Liver (tissue), 9 donors: Measurements from ENCODE around the gene FBLN1. TPM values are rescaled to one million over a fixed set of nuclear protein-coding genes. Genes with fewer than 3 reads are reported as not detected.
A peak's percentile ranks its signal among the peaks of the same experiment; 100 is the strongest.

ENCODE experiments used
- DNase-seq: peaks from one replicate; pipeline ENCODE4 v3.0.0-alpha.2; 2017; ENCODE audit warnings: low spot score
- H3K27ac ChIP-seq, 2 donors: one replicate each; pipeline ENCODE4 v1.7.0; 2013; ENCODE audit warnings: inconsistent platforms in 2 of 2, low read length in 2 of 2, control low read depth in 1 of 2, low read depth in 1 of 2, mild to moderate bottlenecking in 1 of 2
- H3K27me3 ChIP-seq, 4 donors: one replicate each; pipeline versions ENCODE4 v1.6.1 to v1.7.0; 2013; ENCODE audit warnings: low read length in 3 of 4, inconsistent platforms in 1 of 4, mild to moderate bottlenecking in 1 of 4, moderate library complexity in 1 of 4; ENCODE audit not compliant: control insufficient read depth in 4 of 4, insufficient read depth in 4 of 4
- H3K36me3 ChIP-seq, 4 donors: one replicate each; pipeline versions ENCODE4 v1.6.1 to v1.7.0; 2013; ENCODE audit warnings: low read length in 3 of 4, mild to moderate bottlenecking in 3 of 4, low read depth in 1 of 4, moderate library complexity in 1 of 4; ENCODE audit not compliant: control insufficient read depth in 4 of 4, insufficient read depth in 3 of 4
- H3K4me1 ChIP-seq, 4 donors: one replicate each; pipeline versions ENCODE4 v1.6.1 to v1.7.0; 2013; ENCODE audit warnings: low read length in 3 of 4, mild to moderate bottlenecking in 3 of 4, moderate library complexity in 1 of 4; ENCODE audit not compliant: control insufficient read depth in 4 of 4, insufficient read depth in 4 of 4
- H3K4me3 ChIP-seq, 3 donors: one replicate each; pipeline versions ENCODE4 v1.6.1 to v1.7.0; 2013; ENCODE audit warnings: low read length in 3 of 3, control low read depth in 1 of 3, low read depth in 1 of 3, mild to moderate bottlenecking in 1 of 3
- H3K9ac ChIP-seq, 2 donors: one replicate each; pipeline ENCODE4 v1.7.0; 2013; ENCODE audit warnings: low read length in 2 of 2, mild to moderate bottlenecking in 2 of 2, moderate library complexity in 2 of 2, control low read depth in 1 of 2, low read depth in 1 of 2
- H3K9me3 ChIP-seq, 4 donors: one replicate each; pipeline versions ENCODE4 v1.6.1 to v1.7.0; 2013; ENCODE audit warnings: low read length in 3 of 4; ENCODE audit not compliant: control insufficient read depth in 4 of 4
- EGR1 ChIP-seq, 2 donors: IDR thresholded peaks; 2 replicates each; pipeline ENCODE4 v1.6.1; 2016 to 2018; ENCODE audit warnings: antibody characterized with exemption in 2 of 2, low read depth in 2 of 2
- FOXA1 ChIP-seq: IDR thresholded peaks from 2 replicates; pipeline ENCODE4 v1.6.1; 2016; ENCODE audit warnings: antibody characterized with exemption
- FOXA2 ChIP-seq: IDR thresholded peaks from 2 replicates; pipeline ENCODE4 v1.6.1; 2016; ENCODE audit warnings: antibody characterized with exemption
- GABPA ChIP-seq, 2 donors: IDR thresholded peaks in 1 of 2; conservative IDR thresholded peaks in 1 of 2; 2 replicates each; pipeline ENCODE4 v1.6.1; 2016; ENCODE audit warnings: antibody characterized with exemption in 2 of 2, mild to moderate bottlenecking in 1 of 2, moderate library complexity in 1 of 2
- HNF4A ChIP-seq, 2 donors: conservative IDR thresholded peaks; 2 replicates each; pipeline ENCODE4 v1.6.1; 2016; ENCODE audit warnings: antibody characterized with exemption in 2 of 2, mild to moderate bottlenecking in 2 of 2
- HNF4G ChIP-seq: IDR thresholded peaks from 2 replicates; pipeline ENCODE4 v1.6.1; 2016; ENCODE audit warnings: antibody characterized with exemption
- JUND ChIP-seq, 2 donors: IDR thresholded peaks; 2 replicates each; pipeline ENCODE4 v1.6.1; 2016; ENCODE audit warnings: antibody characterized with exemption in 2 of 2
- NR2F2 ChIP-seq: IDR thresholded peaks from 2 replicates; pipeline ENCODE4 v1.6.1; 2016; ENCODE audit warnings: antibody characterized with exemption
- RXRA ChIP-seq, 2 donors: IDR thresholded peaks; 2 replicates each; pipeline ENCODE4 v1.6.1; 2017 to 2018; ENCODE audit warnings: antibody characterized with exemption in 2 of 2, mild to moderate bottlenecking in 1 of 2
- SP1 ChIP-seq: IDR thresholded peaks from 2 replicates; pipeline ENCODE4 v1.6.1; 2018; ENCODE audit warnings: antibody characterized with exemption, mild to moderate bottlenecking
- TAF1 ChIP-seq: conservative IDR thresholded peaks from 2 replicates; pipeline ENCODE4 v1.6.1; 2016; ENCODE audit warnings: antibody characterized with exemption, mild to moderate bottlenecking
- YY1 ChIP-seq: IDR thresholded peaks from 2 replicates; pipeline ENCODE4 v1.6.1; 2016; ENCODE audit warnings: antibody characterized with exemption, mild to moderate bottlenecking
- WGBS: extraction: QIAGEN DNeasy Blood & Tissue Kit; methylation state at CpG from one replicate; pipeline ENCODE4 v1.1.7; 2013; 5-methylcytosine and 5-hydroxymethylcytosine counted together
- polyA plus RNA-seq, 2 donors: library from polyadenylated mRNA; stranded (reverse) in 1 of 2; unstranded in 1 of 2; fragments of 200-250 nt in 1 of 2; fragments of >200 nt in 1 of 2; fragmentation: Nextera tagmentation in 1 of 2; extraction: Ambion mirVana in 1 of 2; gene quantifications; one replicate each; pipeline versions ENCODE4 v1.2.1 to v1.2.3, GENCODE V29; 2013 to 2015
- total RNA-seq, 2 donors: library from RNA; depleted of rRNA; stranded (reverse); fragments of >200 nt; gene quantifications; one replicate each; pipeline ENCODE4 v1.2.3, GENCODE V29; 2014
- TF ChIP-seq, protein P1 (sequence below): IDR thresholded peaks from 2 replicates; pipeline ENCODE4 v1.6.1; 2016; ENCODE audit warnings: antibody characterized with exemption
- TF ChIP-seq, protein P2 (sequence below): IDR thresholded peaks from 2 replicates; pipeline ENCODE4 v1.6.1; 2016; ENCODE audit warnings: antibody characterized with exemption
- TF ChIP-seq, protein P3 (sequence below): fragments of 150-350 bp; IDR thresholded peaks from 2 replicates; pipeline ENCODE4 v1.5.1; 2017; ENCODE audit warnings: improper control_type of control experiment, low read depth, low read length; ENCODE audit not compliant: missing input control
- TF ChIP-seq, protein P4 (sequence below): IDR thresholded peaks from 2 replicates; pipeline ENCODE4 v1.6.1; 2016; ENCODE audit warnings: antibody characterized with exemption, mild to moderate bottlenecking
- donor health status: healthy.
- donor health status: healthy.
- donor health status: healthy.
- donor health status: healthy.
- donor health status: healthy.

Gene FBLN1
- total and polyA plus RNA-seq, 4 donors: 2.2 to 9.3 (median 6.3) TPM

DNA sequence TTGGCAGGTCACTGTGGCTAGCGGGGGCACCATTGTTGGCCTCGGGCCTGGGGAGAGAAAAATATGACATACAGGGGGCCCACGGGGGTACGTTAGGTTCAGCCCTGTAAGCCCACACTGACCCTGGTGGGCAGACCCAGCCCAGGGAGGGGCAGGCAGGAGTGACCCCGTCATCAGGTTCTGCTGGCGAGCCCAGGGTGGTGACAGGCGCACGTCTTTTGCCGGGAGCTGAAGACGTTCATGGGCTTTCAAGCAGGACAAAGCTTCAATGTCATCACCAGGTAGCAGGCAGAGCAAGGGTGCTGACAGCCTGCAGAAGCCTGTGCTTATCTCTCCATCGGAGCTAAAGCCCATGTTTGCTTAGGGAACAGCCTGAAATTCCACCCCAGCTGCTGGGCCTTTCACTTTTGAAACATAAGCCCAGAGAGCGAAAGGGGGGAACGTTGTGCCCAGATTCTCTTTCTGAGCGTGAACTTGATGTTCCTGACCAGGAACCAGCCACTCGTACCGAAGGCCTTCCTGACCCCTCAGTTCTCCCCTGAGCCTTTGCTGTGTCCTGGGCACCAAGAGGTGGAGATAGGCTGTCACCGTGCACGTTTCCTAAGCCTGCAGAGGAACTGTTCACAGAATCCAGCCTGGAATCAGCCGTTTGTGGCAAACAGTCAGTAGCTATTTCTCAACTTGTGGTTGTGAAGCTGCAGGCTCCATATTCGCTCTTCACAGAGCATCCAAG is 94.9 kb downstream of the FBLN1 start:
- H3K9ac ChIP-seq: no peak overlapping the region
- WGBS: 42% methylated on average over 20 of the region's 20 CpGs
- no peak for DNase-seq

DNA sequence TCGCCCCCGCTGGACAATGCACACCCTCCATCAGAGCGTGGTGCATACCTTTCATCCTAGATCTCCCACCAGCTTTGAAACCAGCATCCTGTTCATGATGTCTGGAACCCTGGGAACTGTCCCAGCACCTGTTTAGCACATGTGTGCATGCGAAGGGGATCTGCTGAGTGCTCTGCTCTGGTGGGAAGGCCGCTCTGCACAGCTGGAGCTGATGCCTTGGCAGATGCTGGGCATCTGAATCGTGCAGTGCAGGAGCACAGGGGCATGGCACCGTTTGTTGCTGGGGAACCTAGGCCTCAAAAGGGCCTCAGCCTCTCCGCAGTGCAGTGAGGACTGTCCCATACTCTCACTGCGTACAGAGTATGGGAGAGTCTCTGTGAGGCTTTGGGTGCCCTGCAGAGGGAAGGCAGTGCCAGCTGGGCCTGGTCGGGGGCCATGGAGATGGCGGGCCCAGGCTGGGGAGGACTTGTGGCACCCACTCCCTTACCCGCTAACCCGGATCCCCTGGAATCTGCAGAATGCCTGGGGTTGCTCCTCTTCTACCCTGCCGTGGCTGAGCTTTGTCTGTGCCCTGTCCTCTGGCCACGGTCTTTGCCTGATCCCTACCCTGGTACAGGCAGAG is 96.0 kb downstream of the FBLN1 start:
- Histone ChIP-seq H3K36me3 (no peaks in the 10 kb centered on the region), H3K27me3 (no peaks in the 10 kb centered on the region), H3K9ac (no peak overlapping the region), H3K27ac (no peak overlapping the region), H3K4me3 (no peak overlapping the region), H3K4me1 (no peaks in the 10 kb centered on the region), H3K9me3 (no peaks in the 10 kb centered on the region)
- no peak for DNase-seq
- 89% methylated on average over 15 of the region's 15 CpGs for WGBS
- TF ChIP-seq TAF1: no peak

More for the DNA sequence above, 94.9 kb downstream of the FBLN1 start:
- H3K4me1 ChIP-seq: no peaks in the 10 kb centered on the region
- H3K4me3 ChIP-seq: no peak overlapping the region
- no peaks in the 10 kb centered on the region for H3K9me3 ChIP-seq
- H3K27me3 ChIP-seq: no peaks in the 10 kb centered on the region
- no peak overlapping the region for H3K27ac ChIP-seq
- no peaks in the 10 kb centered on the region for H3K36me3 ChIP-seq
- no peak for TF ChIP-seq RXRA (IDR thresholded peaks at IDR 0.05)
- TF ChIP-seq SP1: peak; percentile 19

DNA sequence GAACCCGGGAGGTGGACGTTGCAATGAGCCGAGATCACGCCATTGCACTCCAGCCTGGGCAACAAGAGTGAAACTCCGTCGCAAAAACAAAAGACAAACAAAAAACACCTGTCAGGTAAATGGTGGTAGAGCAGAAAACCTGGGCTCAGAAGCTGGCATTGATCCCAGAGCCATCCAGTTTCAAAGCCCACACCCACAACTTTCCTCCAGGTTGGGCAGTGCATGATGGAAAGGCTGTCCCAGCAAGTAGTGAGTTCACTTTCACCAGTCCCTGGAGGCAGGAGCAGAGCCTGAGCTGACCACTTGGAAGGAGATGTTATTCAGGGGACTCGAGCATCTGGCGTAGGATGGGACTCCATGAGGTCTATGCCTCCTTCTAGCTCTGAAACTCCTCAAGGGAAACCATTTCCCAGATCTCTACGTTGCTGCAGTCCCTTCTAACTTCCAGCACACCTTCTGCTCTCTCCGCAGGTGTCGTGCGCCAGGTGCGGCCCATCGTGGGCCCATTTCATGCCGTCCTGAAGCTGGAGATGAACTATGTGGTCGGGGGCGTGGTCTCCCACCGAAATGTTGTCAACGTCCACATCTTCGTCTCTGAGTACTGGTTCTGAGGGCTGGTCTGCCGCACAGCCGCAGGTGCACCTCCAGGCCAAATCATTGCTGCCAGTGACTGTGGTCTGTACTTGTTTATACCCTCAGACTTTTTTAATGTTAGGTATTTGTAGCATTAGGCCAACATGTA is 97.3 kb downstream of the FBLN1 start:
- no peaks in the 10 kb centered on the region for H3K9me3 ChIP-seq
- H3K9ac ChIP-seq: no peak overlapping the region
- no peak for TF ChIP-seq YY1
- TF ChIP-seq, protein P1, sequence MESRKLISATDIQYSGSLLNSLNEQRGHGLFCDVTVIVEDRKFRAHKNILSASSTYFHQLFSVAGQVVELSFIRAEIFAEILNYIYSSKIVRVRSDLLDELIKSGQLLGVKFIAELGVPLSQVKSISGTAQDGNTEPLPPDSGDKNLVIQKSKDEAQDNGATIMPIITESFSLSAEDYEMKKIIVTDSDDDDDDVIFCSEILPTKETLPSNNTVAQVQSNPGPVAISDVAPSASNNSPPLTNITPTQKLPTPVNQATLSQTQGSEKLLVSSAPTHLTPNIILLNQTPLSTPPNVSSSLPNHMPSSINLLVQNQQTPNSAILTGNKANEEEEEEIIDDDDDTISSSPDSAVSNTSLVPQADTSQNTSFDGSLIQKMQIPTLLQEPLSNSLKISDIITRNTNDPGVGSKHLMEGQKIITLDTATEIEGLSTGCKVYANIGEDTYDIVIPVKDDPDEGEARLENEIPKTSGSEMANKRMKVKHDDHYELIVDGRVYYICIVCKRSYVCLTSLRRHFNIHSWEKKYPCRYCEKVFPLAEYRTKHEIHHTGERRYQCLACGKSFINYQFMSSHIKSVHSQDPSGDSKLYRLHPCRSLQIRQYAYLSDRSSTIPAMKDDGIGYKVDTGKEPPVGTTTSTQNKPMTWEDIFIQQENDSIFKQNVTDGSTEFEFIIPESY: no peak
- TF ChIP-seq, protein P2, sequence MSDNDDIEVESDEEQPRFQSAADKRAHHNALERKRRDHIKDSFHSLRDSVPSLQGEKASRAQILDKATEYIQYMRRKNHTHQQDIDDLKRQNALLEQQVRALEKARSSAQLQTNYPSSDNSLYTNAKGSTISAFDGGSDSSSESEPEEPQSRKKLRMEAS: no peak
- no peak for TF ChIP-seq FOXA2
- no peak for TF ChIP-seq HNF4G
- no peak for TF ChIP-seq EGR1 (IDR thresholded peaks at IDR 0.05; ENCODE audit: low read depth in 2 of 2)
- no peak for TF ChIP-seq SP1
- no peak for TF ChIP-seq JUND (IDR thresholded peaks at IDR 0.05)
- no peak for TF ChIP-seq GABPA (IDR thresholded peaks at IDR 0.05 in 1 of 2, conservative IDR thresholded peaks at IDR 0.05 in 1 of 2)
- TF ChIP-seq, protein P3, sequence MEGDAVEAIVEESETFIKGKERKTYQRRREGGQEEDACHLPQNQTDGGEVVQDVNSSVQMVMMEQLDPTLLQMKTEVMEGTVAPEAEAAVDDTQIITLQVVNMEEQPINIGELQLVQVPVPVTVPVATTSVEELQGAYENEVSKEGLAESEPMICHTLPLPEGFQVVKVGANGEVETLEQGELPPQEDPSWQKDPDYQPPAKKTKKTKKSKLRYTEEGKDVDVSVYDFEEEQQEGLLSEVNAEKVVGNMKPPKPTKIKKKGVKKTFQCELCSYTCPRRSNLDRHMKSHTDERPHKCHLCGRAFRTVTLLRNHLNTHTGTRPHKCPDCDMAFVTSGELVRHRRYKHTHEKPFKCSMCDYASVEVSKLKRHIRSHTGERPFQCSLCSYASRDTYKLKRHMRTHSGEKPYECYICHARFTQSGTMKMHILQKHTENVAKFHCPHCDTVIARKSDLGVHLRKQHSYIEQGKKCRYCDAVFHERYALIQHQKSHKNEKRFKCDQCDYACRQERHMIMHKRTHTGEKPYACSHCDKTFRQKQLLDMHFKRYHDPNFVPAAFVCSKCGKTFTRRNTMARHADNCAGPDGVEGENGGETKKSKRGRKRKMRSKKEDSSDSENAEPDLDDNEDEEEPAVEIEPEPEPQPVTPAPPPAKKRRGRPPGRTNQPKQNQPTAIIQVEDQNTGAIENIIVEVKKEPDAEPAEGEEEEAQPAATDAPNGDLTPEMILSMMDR: no peak
- TF ChIP-seq, protein P4, sequence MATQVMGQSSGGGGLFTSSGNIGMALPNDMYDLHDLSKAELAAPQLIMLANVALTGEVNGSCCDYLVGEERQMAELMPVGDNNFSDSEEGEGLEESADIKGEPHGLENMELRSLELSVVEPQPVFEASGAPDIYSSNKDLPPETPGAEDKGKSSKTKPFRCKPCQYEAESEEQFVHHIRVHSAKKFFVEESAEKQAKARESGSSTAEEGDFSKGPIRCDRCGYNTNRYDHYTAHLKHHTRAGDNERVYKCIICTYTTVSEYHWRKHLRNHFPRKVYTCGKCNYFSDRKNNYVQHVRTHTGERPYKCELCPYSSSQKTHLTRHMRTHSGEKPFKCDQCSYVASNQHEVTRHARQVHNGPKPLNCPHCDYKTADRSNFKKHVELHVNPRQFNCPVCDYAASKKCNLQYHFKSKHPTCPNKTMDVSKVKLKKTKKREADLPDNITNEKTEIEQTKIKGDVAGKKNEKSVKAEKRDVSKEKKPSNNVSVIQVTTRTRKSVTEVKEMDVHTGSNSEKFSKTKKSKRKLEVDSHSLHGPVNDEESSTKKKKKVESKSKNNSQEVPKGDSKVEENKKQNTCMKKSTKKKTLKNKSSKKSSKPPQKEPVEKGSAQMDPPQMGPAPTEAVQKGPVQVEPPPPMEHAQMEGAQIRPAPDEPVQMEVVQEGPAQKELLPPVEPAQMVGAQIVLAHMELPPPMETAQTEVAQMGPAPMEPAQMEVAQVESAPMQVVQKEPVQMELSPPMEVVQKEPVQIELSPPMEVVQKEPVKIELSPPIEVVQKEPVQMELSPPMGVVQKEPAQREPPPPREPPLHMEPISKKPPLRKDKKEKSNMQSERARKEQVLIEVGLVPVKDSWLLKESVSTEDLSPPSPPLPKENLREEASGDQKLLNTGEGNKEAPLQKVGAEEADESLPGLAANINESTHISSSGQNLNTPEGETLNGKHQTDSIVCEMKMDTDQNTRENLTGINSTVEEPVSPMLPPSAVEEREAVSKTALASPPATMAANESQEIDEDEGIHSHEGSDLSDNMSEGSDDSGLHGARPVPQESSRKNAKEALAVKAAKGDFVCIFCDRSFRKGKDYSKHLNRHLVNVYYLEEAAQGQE: no peak
- no peak for TF ChIP-seq RXRA (IDR thresholded peaks at IDR 0.05)
- TF ChIP-seq FOXA1: no peak
- TF ChIP-seq HNF4A (conservative IDR thresholded peaks at IDR 0.05): no peak
- TF ChIP-seq NR2F2: no peak
- no peak for DNase-seq
- H3K36me3 ChIP-seq: no peaks in the 10 kb centered on the region
- 92% methylated on average over 22 of the region's 22 CpGs for WGBS
- H3K27ac ChIP-seq: no peak overlapping the region
- no peak overlapping the region for H3K4me3 ChIP-seq
- no peaks in the 10 kb centered on the region for H3K27me3 ChIP-seq
- H3K4me1 ChIP-seq: no peaks in the 10 kb centered on the region
